Neural cell (in vitro differentiated cells): ENCODE measurements around the gene DEFB121. TPM values are rescaled to one million over a fixed set of nuclear protein-coding genes. Genes with fewer than 3 reads are reported as not detected.

Source experiments
- H2AFZ ChIP-seq: fragments of 200-600, 300-800 bp; sonication (generic), shearing (Covaris generic); 2 replicates; pipeline ENCODE4 v1.6.0; 2014; ENCODE audit warnings: low read depth, mild to moderate bottlenecking, antibody characterized with exemption, low read length, moderate library complexity
- H3F3A ChIP-seq: fragments of 200-600 bp; shearing (Covaris generic); 2 replicates; pipeline ENCODE4 v1.6.1; 2016; ENCODE audit warnings: mild to moderate bottlenecking, moderate library complexity, mixed read lengths, antibody characterized with exemption, low read length; ENCODE audit not compliant: insufficient read depth, poor library complexity, severe bottlenecking
- H3K27ac ChIP-seq: fragments of 200-600, 300-800 bp; sonication (generic), shearing (Covaris generic); 2 replicates; pipeline ENCODE4 v1.5.1; 2014; ENCODE audit warnings: mild to moderate bottlenecking, low read length, moderate library complexity
- H3K27me3 ChIP-seq: fragments of 300-800, 200-600 bp; sonication (generic), shearing (Covaris generic); 2 replicates; pipeline ENCODE4 v1.6.0; 2014; ENCODE audit warnings: mild to moderate bottlenecking, low read depth, low read length, moderate library complexity; ENCODE audit not compliant: insufficient read depth
- H3K36me3 ChIP-seq: fragments of 300-800, 200-600 bp; sonication (generic), shearing (Covaris generic); 2 replicates; pipeline ENCODE4 v1.5.1; 2014; ENCODE audit warnings: mild to moderate bottlenecking, antibody characterized with exemption, low read length, moderate library complexity; ENCODE audit not compliant: insufficient read depth
- H3K4me2 ChIP-seq: fragments of 300-800, 200-600 bp; sonication (generic), shearing (Covaris generic); 2 replicates; pipeline ENCODE4 v1.6.0; 2014; ENCODE audit warnings: mild to moderate bottlenecking, low read length
- H3K4me3 ChIP-seq: fragments of 300-800, 200-600 bp; sonication (generic), shearing (Covaris generic); 2 replicates; pipeline ENCODE4 v1.5.1; 2014; ENCODE audit warnings: mild to moderate bottlenecking, low read length, moderate library complexity
- H3K79me2 ChIP-seq: fragments of 200-600 bp; shearing (Covaris generic); replicated peaks from 2 replicates; pipeline ENCODE4 v1.6.0; 2014; ENCODE audit warnings: mild to moderate bottlenecking, low read length, moderate library complexity; ENCODE audit not compliant: insufficient read depth
- H3K9ac ChIP-seq: fragments of 300-800, 200-600 bp; sonication (generic), shearing (Covaris generic); 2 replicates; pipeline ENCODE4 v1.6.1; 2016; ENCODE audit warnings: mild to moderate bottlenecking, low read length, mixed read lengths
- H3K9me2 ChIP-seq: fragments of 200-600 bp; shearing (Covaris generic); 2 replicates; pipeline ENCODE4 v1.6.1; 2016; ENCODE audit warnings: mild to moderate bottlenecking, low read length, mixed read lengths; ENCODE audit not compliant: insufficient read depth
- H3K9me3 ChIP-seq: fragments of 200-600, 300-800 bp; sonication (generic), shearing (Covaris generic); 2 replicates; pipeline ENCODE4 v1.6.1; 2016; ENCODE audit warnings: mild to moderate bottlenecking, mixed run types, low read length, moderate library complexity, mixed read lengths
- H4K20me1 ChIP-seq: fragments of 200-600 bp; shearing (Covaris generic); 2 replicates; pipeline ENCODE4 v1.6.1; 2016; ENCODE audit warnings: mild to moderate bottlenecking, mixed run types; ENCODE audit not compliant: insufficient read depth
- EP300 ChIP-seq: fragments of 450-650 bp; conservative IDR thresholded peaks from 2 replicates; pipeline ENCODE4 v1.6.1; 2014; ENCODE audit warnings: antibody characterized with exemption, mild to moderate bottlenecking, moderate library complexity; ENCODE audit not compliant: poor library complexity, severe bottlenecking
- EZH2 ChIP-seq: fragments of 200-600, 300-800 bp; shearing (Covaris generic), sonication (generic); IDR thresholded peaks from 2 replicates; pipeline ENCODE4 v1.6.1; 2014; ENCODE audit warnings: antibody characterized with exemption, low read length, borderline replicate concordance, mild to moderate bottlenecking; ENCODE audit not compliant: insufficient read depth, poor library complexity, severe bottlenecking
- MXI1 ChIP-seq: fragments of 450-650 bp; conservative IDR thresholded peaks from 2 replicates; pipeline ENCODE4 v1.6.1; 2014; ENCODE audit warnings: antibody characterized with exemption, mild to moderate bottlenecking; ENCODE audit not compliant: poor library complexity, severe bottlenecking
- POLR2AphosphoS5 ChIP-seq: IDR thresholded peaks from 2 replicates; pipeline ENCODE4 v1.6.1; 2012
- RAD21 ChIP-seq: fragments of 450-650 bp; conservative IDR thresholded peaks from 2 replicates; pipeline ENCODE4 v1.6.1; 2014; ENCODE audit warnings: antibody characterized with exemption, mild to moderate bottlenecking, moderate library complexity
- SMC3 ChIP-seq: fragments of 450-650 bp; conservative IDR thresholded peaks from 2 replicates; pipeline ENCODE4 v1.6.1; 2014; ENCODE audit warnings: antibody characterized with exemption, mild to moderate bottlenecking, moderate library complexity; ENCODE audit not compliant: poor library complexity
- TAF1 ChIP-seq: IDR thresholded peaks from 2 replicates; pipeline ENCODE4 v1.6.1; 2012; ENCODE audit warnings: low read depth
- polyA plus RNA-seq: library from polyadenylated mRNA; depleted of rRNA; stranded (reverse); fragments of >200 nt; gene quantifications from 2 replicates; pipeline ENCODE4 v1.2.3, GENCODE V29; 2014
- TF ChIP-seq, protein P1 (sequence below): IDR thresholded peaks from 2 replicates; pipeline ENCODE4 v1.6.1; 2012; ENCODE audit warnings: borderline replicate concordance
- TF ChIP-seq, protein P2 (sequence below): fragments of 450-650 bp; IDR thresholded peaks from 2 replicates; pipeline ENCODE4 v1.5.1; 2014; ENCODE audit warnings: antibody characterized with exemption, mild to moderate bottlenecking, moderate library complexity; ENCODE audit not compliant: poor library complexity, severe bottlenecking

The DEFB121 gene
- polyA plus RNA-seq, 1 donor from 2014 or later = not detected

DNA sequence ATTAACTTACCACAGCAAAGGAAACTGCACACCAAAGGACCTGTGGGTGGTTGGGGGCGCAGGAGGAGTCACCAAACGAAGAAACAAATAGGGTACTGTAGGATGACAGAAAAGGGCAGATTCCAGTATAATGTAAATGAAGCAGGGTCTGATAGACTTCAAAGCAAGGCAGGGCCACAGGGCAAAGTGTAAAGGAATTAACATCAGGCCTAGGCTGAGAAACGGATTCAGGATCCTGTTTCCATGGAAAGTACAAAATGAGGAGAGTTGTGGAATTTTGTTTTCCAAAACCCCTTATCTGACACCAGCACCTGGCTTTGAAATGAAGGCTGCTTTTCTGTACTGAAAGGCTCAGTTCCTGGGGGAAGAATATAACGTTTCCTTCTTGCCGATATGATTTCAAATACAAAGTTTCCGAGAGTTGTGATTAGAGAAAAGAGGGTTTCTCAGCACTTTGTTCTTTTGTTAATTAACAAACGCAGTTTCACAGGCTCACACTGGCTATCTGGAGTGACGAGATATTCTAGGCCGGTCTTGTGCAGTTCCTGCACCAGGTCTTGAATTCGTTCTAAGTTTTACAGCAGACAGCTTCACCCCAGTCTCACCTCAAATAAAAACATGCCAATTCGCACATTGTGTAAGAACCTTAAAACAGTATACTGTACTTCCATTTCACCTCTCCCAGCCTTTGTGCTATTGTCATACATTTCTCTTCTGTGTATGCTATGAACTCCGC is 40.2 kb upstream of the DEFB121 start:
- H3K27ac ChIP-seq = no peak overlapping the region
- H4K20me1 ChIP-seq = no peaks in the 10 kb centered on the region
- H3K9ac ChIP-seq = no peak overlapping the region
- no peaks in the 10 kb centered on the region for H3K9me2 ChIP-seq
- no peak overlapping the region for H3K4me2 ChIP-seq
- TF ChIP-seq, protein P1, sequence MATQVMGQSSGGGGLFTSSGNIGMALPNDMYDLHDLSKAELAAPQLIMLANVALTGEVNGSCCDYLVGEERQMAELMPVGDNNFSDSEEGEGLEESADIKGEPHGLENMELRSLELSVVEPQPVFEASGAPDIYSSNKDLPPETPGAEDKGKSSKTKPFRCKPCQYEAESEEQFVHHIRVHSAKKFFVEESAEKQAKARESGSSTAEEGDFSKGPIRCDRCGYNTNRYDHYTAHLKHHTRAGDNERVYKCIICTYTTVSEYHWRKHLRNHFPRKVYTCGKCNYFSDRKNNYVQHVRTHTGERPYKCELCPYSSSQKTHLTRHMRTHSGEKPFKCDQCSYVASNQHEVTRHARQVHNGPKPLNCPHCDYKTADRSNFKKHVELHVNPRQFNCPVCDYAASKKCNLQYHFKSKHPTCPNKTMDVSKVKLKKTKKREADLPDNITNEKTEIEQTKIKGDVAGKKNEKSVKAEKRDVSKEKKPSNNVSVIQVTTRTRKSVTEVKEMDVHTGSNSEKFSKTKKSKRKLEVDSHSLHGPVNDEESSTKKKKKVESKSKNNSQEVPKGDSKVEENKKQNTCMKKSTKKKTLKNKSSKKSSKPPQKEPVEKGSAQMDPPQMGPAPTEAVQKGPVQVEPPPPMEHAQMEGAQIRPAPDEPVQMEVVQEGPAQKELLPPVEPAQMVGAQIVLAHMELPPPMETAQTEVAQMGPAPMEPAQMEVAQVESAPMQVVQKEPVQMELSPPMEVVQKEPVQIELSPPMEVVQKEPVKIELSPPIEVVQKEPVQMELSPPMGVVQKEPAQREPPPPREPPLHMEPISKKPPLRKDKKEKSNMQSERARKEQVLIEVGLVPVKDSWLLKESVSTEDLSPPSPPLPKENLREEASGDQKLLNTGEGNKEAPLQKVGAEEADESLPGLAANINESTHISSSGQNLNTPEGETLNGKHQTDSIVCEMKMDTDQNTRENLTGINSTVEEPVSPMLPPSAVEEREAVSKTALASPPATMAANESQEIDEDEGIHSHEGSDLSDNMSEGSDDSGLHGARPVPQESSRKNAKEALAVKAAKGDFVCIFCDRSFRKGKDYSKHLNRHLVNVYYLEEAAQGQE = no peak
- TF ChIP-seq TAF1 (no peak), EZH2 (no peak), POLR2AphosphoS5 (no peak), SMC3 (no peak), EP300 (no peak), MXI1 (no peak), RAD21 (no peak)
- TF ChIP-seq, protein P2, sequence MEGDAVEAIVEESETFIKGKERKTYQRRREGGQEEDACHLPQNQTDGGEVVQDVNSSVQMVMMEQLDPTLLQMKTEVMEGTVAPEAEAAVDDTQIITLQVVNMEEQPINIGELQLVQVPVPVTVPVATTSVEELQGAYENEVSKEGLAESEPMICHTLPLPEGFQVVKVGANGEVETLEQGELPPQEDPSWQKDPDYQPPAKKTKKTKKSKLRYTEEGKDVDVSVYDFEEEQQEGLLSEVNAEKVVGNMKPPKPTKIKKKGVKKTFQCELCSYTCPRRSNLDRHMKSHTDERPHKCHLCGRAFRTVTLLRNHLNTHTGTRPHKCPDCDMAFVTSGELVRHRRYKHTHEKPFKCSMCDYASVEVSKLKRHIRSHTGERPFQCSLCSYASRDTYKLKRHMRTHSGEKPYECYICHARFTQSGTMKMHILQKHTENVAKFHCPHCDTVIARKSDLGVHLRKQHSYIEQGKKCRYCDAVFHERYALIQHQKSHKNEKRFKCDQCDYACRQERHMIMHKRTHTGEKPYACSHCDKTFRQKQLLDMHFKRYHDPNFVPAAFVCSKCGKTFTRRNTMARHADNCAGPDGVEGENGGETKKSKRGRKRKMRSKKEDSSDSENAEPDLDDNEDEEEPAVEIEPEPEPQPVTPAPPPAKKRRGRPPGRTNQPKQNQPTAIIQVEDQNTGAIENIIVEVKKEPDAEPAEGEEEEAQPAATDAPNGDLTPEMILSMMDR = no peak
- no peak overlapping the region for H2AFZ ChIP-seq
- H3K79me2 ChIP-seq = no peaks in the 10 kb centered on the region
- no peaks in the 10 kb centered on the region for H3F3A ChIP-seq
- no peaks in the 10 kb centered on the region for H3K9me3 ChIP-seq
- H3K27me3 ChIP-seq = no peaks in the 10 kb centered on the region
- no peak overlapping the region for H3K4me3 ChIP-seq
- no peaks in the 10 kb centered on the region for H3K36me3 ChIP-seq

DNA sequence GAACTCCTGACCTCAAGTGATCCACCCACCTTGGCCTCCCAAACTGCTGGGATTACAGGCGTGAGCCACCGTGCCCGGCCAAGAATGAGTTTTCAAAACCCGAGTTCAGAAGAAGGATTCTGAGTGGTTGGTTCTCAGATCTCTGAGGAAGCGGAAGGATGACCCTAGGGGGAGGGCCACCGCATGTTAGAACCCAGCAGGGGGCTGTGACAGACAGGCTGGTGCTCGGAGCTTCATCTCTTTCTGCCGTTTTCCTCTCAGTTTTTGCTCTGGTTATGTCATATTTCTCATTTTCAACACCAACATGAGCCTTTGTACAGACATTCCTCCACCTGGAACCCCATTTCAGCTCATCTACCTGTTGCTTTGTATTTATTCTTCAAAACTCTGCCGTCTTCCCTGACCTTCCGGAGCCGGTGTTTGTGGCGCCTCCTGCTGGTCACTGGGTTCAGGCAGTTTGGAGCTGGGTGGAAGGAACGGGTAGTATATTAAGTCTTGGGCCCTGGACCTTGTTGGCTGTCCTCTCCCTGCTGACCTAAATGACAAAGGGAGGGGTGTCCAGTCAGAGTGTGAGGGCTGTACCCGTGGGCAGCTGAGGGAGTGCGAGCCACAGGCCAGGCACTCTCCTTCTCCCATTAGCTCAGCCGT is 34.1 kb upstream of the DEFB121 start, which contains the start of gene DEFB123:
Gene DEFB123 (plus strand): TSS at position 621 of the 648 bp plus-strand sequence. CDS start 67 bp downstream, outside the sequence.
- Histone ChIP-seq H3K79me2 (no peaks in the 10 kb centered on the region), H3K27me3 (no peaks in the 10 kb centered on the region), H3K27ac (no peak within 1 kb of the TSS), H2AFZ (no peak within 1 kb of the TSS), H3K9me2 (no peaks in the 10 kb centered on the region), H3F3A (no peaks in the 10 kb centered on the region), H3K9ac (no peak within 1 kb of the TSS), H3K4me2 (no peak within 1 kb of the TSS), H3K9me3 (no peaks in the 10 kb centered on the region), H4K20me1 (no peaks in the 10 kb centered on the region), H3K36me3 (no peaks in the 10 kb centered on the region), H3K4me3 (no peak within 1 kb of the TSS)
- no peak for TF ChIP-seq SMC3
- TF ChIP-seq, protein P1 = no peak
- no peak for TF ChIP-seq EZH2
- no peak for TF ChIP-seq MXI1
- TF ChIP-seq, protein P2 = no peak
- TF ChIP-seq POLR2AphosphoS5 = no peak
- no peak for TF ChIP-seq TAF1
- TF ChIP-seq RAD21 = no peak
- no peak for TF ChIP-seq EP300
